GM12875 (cell line): ENCODE data around the gene SNAP47.

Experiments used
- H3K4me3 ChIP-seq: one replicate; pipeline ENCODE4 v1.5.1; 2011; ENCODE audit warnings: low read depth, low read length, control low read depth
- TF ChIP-seq, protein P1 (sequence below): IDR thresholded peaks from 2 replicates; pipeline ENCODE4 v1.5.1; 2011; ENCODE audit warnings: low read depth, mild to moderate bottlenecking, control low read depth, inconsistent platforms, low read length, moderate library complexity, borderline replicate concordance; ENCODE audit not compliant: insufficient read depth

SNAP47 gene

DNA sequence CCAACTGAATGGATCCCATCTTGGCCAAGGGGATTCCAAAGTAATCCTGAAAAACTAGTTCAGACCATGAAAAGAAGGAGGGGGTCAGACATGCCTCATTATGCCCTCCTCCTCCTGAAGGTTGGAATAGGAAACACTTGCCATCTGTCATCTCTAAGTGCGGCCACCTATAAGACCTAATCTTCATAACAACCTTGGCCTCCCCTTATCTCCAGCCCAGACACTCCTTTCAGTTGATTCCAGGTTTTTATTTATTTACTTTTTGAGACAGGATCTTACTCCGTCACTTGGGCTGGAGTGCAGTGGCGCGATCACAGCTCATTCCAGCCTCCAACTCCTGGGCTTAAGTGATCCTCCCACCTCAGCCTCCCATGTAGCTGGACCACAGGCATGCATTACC lies 19.7 kb downstream of the SNAP47 start:
- no peak overlapping the region for H3K4me3 ChIP-seq
- TF ChIP-seq, protein P1, sequence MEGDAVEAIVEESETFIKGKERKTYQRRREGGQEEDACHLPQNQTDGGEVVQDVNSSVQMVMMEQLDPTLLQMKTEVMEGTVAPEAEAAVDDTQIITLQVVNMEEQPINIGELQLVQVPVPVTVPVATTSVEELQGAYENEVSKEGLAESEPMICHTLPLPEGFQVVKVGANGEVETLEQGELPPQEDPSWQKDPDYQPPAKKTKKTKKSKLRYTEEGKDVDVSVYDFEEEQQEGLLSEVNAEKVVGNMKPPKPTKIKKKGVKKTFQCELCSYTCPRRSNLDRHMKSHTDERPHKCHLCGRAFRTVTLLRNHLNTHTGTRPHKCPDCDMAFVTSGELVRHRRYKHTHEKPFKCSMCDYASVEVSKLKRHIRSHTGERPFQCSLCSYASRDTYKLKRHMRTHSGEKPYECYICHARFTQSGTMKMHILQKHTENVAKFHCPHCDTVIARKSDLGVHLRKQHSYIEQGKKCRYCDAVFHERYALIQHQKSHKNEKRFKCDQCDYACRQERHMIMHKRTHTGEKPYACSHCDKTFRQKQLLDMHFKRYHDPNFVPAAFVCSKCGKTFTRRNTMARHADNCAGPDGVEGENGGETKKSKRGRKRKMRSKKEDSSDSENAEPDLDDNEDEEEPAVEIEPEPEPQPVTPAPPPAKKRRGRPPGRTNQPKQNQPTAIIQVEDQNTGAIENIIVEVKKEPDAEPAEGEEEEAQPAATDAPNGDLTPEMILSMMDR = no peak

DNA sequence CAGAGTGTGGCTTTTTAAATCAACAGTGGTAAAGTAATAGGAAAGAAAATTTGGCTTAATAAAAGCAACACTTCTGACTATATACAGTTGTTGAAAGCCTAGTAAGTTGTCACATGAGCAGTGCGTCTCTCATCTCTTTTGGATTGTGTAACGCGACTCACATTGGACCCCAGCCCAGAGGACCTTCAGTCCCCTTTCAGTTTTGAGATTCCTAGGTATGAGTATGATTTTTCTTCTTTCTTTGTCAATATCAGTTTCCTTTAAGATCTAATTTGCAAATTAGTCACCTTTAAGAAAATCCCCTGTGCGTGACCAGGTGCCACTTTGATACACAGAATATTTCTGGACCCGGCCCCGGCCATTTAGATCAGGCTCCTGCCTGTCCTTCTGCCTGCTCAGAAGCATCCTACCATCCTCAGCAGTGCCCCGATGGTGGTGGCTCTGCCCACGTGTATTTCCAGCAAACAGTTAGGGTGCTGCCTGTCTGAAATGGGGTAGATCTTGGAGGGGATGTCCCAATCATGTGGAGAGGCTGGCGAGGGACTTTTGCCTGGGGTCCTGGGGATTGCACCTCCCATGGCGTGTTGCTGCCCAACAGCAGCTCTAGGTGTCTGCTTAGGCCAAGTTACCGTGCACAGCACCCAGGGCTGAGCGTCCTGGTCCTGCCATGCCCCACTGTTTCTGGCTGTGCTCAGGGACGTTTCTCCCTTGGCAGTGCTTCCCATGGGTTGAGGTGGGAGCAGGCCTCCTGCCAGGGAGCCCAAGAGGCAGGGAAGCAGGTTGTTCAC lies 21.1 kb downstream of the SNAP47 start:
- TF ChIP-seq, protein P1 = no peak
- no peak overlapping the region for H3K4me3 ChIP-seq

GRCh38 chr1:227757781-227758180 lies 22.5 kb downstream of the SNAP47 start:
- TF ChIP-seq, protein P1 = no peak
- H3K4me3 ChIP-seq = no peak overlapping the region

GRCh38 chr1:227758366-227758765 lies 23.1 kb downstream of the SNAP47 start:
- H3K4me3 ChIP-seq = no peak overlapping the region
- TF ChIP-seq, protein P1 = no peak

DNA sequence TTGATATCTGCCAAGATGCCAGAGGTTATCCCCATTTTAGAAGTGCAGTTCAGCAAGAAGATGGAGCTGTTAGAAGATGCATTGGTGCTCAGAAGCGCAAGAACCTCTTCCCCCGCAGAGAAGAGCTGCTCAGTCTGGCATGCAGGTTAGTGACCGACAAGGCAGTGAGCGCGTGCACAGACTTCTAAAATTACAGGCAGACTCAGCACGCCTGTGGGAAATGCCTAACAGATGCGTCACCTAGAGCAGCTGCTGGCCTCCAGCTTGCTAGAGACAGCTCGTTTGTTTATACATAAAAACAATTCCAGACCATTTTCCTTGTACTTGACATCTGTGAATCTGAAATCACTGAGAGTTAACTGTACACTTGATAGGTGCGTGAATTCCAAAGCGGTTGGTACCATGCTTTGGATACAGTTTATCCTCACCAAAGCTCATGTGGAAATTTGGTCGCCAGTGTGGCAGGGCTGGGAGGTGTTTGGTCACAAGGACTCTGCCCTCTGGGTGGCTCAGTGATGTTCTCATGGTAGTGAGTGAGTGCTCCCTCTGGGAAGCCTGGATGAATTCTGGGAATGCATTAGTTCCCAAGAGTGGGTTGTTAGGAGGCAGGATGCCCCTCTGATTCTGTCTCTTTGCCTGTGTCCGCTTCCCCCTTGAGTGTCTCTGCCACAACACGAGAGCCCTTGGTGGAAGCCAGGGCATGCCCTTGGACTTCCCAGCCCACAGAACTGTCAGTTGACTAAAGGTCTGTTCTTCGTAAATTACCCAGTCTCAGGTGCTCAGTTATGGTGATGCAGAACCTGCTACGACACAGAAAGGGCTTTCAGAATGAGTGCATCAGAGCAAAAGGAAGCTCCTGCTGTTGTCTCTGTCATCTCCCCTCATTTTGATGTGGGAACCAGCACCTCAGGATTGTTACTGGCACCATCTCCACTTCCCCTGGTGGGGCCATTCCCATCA lies 24.4 kb downstream of the SNAP47 start:
- no peak overlapping the region for H3K4me3 ChIP-seq
- TF ChIP-seq, protein P1 = no peak

DNA sequence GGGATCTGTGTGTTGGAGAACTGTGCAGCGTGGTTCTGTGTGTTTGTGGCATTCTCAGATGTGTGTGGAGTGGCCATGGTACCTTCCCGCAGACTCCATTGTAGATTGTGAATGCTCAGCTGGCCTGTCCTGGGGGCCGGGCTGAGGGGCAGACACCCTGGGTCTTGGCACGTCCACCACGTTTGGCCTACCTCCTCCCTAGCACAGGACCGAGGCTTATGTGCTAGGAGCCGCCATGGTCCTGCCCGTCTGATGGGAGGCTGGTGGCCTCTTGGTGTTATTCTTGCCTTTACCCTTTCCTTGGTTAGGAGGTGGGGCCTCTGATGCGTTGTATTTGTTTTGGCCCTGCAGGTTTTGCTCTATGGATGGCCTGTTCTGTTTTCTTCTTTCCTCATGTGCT lies 25.1 kb downstream of the SNAP47 start:
- no peak overlapping the region for H3K4me3 ChIP-seq
- TF ChIP-seq, protein P1 = no peak
